Measurements from ENCODE around the gene PPAN. TPM values are rescaled to one million over a fixed set of nuclear protein-coding genes. Genes with fewer than 3 reads are reported as not detected.
A peak's percentile ranks its signal among the peaks of the same experiment; 100 is the strongest.

PPAN gene
- total RNA-seq, 2 donors from 2014 or later: 14.6 to 39.0 TPM

DNA sequence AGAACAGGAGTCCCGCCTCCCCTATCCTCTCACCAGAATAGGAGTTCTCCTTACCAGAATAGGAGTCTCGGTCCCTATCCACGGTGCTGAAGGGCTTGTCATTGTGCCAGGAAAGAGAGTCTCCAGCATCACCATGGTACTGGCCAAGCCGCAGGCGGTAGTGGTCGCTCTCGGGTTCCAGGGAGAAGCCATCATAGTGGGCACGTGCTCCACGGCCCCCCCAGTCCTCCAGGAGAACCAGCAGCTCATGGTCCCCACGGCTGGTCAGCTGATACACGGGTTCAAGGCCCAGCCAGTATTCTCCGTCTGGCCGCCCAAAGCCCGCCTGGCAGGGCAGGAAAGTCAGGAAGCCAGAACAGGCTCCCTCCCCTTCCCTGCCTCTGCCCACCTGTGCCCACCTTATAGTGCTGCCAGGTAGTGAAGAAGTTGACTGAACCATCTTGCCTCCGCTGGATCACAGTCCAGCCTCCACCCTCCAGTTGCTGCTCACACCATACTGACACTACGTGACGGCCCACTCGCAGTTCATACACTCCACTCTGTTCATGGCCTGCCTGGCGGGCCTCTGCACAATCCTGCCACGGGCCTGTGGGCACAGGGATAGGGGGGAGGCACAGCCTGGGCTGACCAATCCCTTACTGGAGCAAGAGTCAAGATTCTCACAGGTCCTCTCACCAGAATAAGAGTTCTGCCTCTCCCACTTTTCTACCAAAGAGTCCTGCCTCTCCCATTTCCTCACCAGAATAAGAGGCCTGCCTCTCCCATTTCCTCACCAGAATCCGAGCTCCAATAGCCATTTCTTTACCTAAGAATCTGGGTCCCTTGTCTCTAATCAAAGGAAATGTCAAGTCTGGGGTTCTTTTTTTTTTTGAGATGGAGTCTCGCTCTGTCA, 12.6 kb upstream of the PPAN start:
- H3K27me3 ChIP-seq (replicated peaks; ENCODE audit: insufficient read depth): no peaks in the 10 kb centered on the region
- H3K27ac ChIP-seq: no peak overlapping the region
- no peak overlapping the region for H3K4me3 ChIP-seq
- TF ChIP-seq CTCF (IDR thresholded peaks at IDR 0.05): no peak
- H3K4me1 ChIP-seq (ENCODE audit: control insufficient read depth in 1 of 2, low read depth in 2 of 2): peaks cover 0 to 15% of the 10 kb centered on the region in 2 donors
- no peak for ATAC-seq (ENCODE audit: insufficient number of reproducible peaks, low FRiP score, low read depth)
- H3K36me3 ChIP-seq: no peaks in the 10 kb centered on the region
- H3K9me3 ChIP-seq: no peaks in the 10 kb centered on the region
- DNase-seq (ENCODE audit: low spot score): no peak

GRCh38 chr19:10095622-10095947, 10.6 kb upstream of the PPAN start:
- peak overlapping the region; percentile 61 for H3K4me3 ChIP-seq
- ATAC-seq (ENCODE audit: insufficient number of reproducible peaks, low FRiP score, low read depth) (no peak), DNase-seq (ENCODE audit: low spot score) (no peak)
- H3K27me3 ChIP-seq (replicated peaks; ENCODE audit: insufficient read depth): no peaks in the 10 kb centered on the region
- no peak for TF ChIP-seq CTCF (IDR thresholded peaks at IDR 0.05)
- H3K4me1 ChIP-seq (ENCODE audit: control insufficient read depth in 1 of 2, low read depth in 2 of 2): peaks cover 0 to 15% of the 10 kb centered on the region in 2 donors
- H3K36me3 ChIP-seq: no peaks in the 10 kb centered on the region
- H3K27ac ChIP-seq: peak overlapping the region; percentile 46 to 65
- no peaks in the 10 kb centered on the region for H3K9me3 ChIP-seq

DNA sequence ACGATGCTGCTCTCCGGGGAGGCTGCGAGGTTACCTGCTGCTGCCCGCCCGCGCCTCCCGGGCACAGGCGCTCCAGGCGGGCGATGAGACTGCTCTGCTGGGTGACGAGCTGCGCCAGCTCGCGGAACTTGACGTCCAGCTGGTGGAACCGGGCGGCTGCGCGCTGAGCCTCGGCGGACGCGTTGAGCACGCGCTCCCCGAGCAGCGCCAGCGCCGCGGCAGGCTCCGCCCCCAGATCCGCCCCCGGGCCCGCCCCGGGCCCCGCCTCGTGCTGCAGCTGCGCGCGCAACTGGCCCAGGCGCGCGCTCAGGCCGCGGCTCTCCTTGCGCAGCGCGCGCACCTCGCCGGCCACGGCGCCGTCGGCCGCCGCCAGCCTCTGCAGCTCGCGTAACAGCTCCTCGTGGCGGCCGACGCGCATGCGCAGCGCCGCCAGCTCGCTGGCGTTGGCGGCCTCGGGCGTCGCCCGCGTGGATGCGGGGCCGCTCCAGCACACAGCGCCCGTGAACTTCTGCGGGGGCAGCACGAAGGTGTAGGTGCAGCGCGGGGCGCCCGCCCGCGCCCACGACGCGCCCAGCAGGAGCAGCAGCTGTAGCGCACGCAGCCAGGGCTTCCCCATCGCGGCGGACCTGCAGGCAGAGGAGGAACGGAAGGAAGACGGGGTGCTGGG, 10.1 kb upstream of the PPAN start:
- peak; percentile 77 for ATAC-seq (ENCODE audit: insufficient number of reproducible peaks, low FRiP score, low read depth)
- TF ChIP-seq CTCF (IDR thresholded peaks at IDR 0.05): no peak
- Histone ChIP-seq H3K4me1 (ENCODE audit: control insufficient read depth in 1 of 2, low read depth in 2 of 2) (peaks cover 0 to 15% of the 10 kb centered on the region in 2 donors), H3K36me3 (no peaks in the 10 kb centered on the region), H3K4me3 (peak overlapping the region; percentile 68), H3K9me3 (no peaks in the 10 kb centered on the region), H3K27ac (peak overlapping the region; percentile 46 to 65), H3K27me3 (replicated peaks; ENCODE audit: insufficient read depth) (no peaks in the 10 kb centered on the region)
- DNase-seq (ENCODE audit: low spot score): no peak

GRCh38 chr19:10096615-10096963, 9.6 kb upstream of the PPAN start:
- peak overlapping the region in 1 of 2 donors; percentile 23 for H3K27ac ChIP-seq

More at GRCh38 chr19:10096615-10096963, 9.6 kb upstream of the PPAN start:
- no peaks in the 10 kb centered on the region for H3K27me3 ChIP-seq (replicated peaks; ENCODE audit: insufficient read depth)
- no peaks in the 10 kb centered on the region for H3K9me3 ChIP-seq
- peak overlapping the region; percentile 68 for H3K4me3 ChIP-seq
- ATAC-seq (ENCODE audit: insufficient number of reproducible peaks, low FRiP score, low read depth) (no peak), DNase-seq (ENCODE audit: low spot score) (no peak)
- TF ChIP-seq CTCF (IDR thresholded peaks at IDR 0.05): no peak
- peaks cover 0 to 15% of the 10 kb centered on the region in 2 donors for H3K4me1 ChIP-seq (ENCODE audit: control insufficient read depth in 1 of 2, low read depth in 2 of 2)
- H3K36me3 ChIP-seq: no peaks in the 10 kb centered on the region

All from thoracic aorta (tissue), 2 donors.